ENCODE results near the gene TSACC. TPM values are rescaled to one million over a fixed set of nuclear protein-coding genes. Genes with fewer than 3 reads are reported as not detected.

TSACC gene
- total RNA-seq, 6 experiments from 2014 or later: 0.37 to 1.1 (median 0.99) TPM; not detected in 2

GRCh38 chr1:156385534-156386031 is 47.3 kb downstream of the TSACC start:
- peak; percentile 39 to 72 (median 66) for ATAC-seq
- H3K36me3 ChIP-seq: no peaks in the 10 kb centered on the region
- H3K4me3 ChIP-seq: no peak overlapping the region
- no peaks in the 10 kb centered on the region for H3K27me3 ChIP-seq
- 5% methylated on average over 6 of the region's 9 CpGs for WGBS (ENCODE audit: insufficient coverage, low coverage, low lambda C conversion rate, missing lambda C conversion rate)
- H3K9me3 ChIP-seq: no peaks in the 10 kb centered on the region
- intact Hi-C loops (cut with DNase I): loop anchor here (5.0 to 10.0 kb wide), 3 partner anchors 57 to 229 kb away; partner anchors contain the start of gene HAPLN2 (in 1 of the 2)
- no peaks in the 10 kb centered on the region for H3K4me1 ChIP-seq
- DNase-seq: peak in 2 of 3 donors; percentile 48 to 64
- TF ChIP-seq, protein P1, sequence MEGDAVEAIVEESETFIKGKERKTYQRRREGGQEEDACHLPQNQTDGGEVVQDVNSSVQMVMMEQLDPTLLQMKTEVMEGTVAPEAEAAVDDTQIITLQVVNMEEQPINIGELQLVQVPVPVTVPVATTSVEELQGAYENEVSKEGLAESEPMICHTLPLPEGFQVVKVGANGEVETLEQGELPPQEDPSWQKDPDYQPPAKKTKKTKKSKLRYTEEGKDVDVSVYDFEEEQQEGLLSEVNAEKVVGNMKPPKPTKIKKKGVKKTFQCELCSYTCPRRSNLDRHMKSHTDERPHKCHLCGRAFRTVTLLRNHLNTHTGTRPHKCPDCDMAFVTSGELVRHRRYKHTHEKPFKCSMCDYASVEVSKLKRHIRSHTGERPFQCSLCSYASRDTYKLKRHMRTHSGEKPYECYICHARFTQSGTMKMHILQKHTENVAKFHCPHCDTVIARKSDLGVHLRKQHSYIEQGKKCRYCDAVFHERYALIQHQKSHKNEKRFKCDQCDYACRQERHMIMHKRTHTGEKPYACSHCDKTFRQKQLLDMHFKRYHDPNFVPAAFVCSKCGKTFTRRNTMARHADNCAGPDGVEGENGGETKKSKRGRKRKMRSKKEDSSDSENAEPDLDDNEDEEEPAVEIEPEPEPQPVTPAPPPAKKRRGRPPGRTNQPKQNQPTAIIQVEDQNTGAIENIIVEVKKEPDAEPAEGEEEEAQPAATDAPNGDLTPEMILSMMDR (IDR thresholded peaks at IDR 0.05): peak; percentile 77 to 93 (median 84)
- TF ChIP-seq POLR2A (IDR thresholded peaks at IDR 0.05): no peak
- no peak overlapping the region for H3K27ac ChIP-seq

DNA sequence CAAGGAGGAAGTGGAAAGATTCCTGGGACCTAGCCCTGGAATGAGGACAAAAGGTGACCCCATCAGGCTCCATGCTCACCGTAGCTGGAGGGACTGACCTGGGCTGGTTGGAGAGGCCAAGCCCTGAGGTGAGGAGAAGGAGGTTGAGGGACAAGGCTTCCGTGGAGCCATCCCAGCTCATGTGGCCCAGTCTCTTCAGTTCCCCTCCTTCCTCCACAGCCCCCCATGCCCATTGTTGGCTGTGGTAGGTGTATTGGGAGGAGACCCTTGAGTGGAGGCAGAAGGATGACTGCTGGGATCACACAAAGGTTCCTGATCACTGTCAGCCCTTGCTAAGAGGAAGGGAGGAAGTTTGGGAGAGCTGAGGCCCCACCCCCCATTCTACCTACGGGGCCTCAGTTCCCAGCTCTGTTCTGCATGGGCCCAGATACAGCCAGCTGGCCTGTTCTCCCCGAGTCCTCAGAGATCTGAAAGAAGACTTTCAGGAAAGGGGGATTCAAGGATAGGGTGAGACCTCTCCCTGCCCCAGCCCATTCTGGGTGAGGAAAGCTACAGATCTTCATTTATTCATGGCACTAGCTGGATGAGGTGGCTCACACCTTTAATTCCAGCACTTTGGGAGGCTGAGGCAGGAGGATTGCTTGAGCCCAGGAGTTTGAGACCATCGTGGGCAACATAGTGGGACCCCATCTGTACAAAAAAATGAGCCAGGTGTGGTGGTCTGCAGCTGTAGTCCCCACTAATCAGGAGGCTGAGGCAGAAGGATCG is 48.0 kb downstream of the TSACC start:
- Histone ChIP-seq H3K27me3 (no peaks in the 10 kb centered on the region), H3K36me3 (no peaks in the 10 kb centered on the region), H3K4me3 (no peak overlapping the region), H3K27ac (no peak overlapping the region), H3K9me3 (no peaks in the 10 kb centered on the region), H3K4me1 (no peaks in the 10 kb centered on the region)
- TF ChIP-seq POLR2A (IDR thresholded peaks at IDR 0.05): no peak
- TF ChIP-seq, protein P1 (IDR thresholded peaks at IDR 0.05): no peak
- intact Hi-C loops (cut with DNase I): loop anchor here (5.0 to 10.0 kb wide), 3 partner anchors 56 to 228 kb away; partner anchors contain the start of gene HAPLN2 (in 1 of the 2)
- ATAC-seq: no peak
- no peak for DNase-seq
- 100% methylated on average over 2 of the region's 6 CpGs for WGBS (ENCODE audit: insufficient coverage, low coverage, low lambda C conversion rate, missing lambda C conversion rate)

- WGBS (ENCODE audit: insufficient coverage, low coverage, low lambda C conversion rate, missing lambda C conversion rate): 70% methylated on average over 5 of the region's 8 CpGs
- Histone ChIP-seq H3K27me3 (no peaks in the 10 kb centered on the region), H3K4me1 (no peaks in the 10 kb centered on the region), H3K9me3 (no peaks in the 10 kb centered on the region), H3K27ac (no peak overlapping the region), H3K36me3 (no peaks in the 10 kb centered on the region), H3K4me3 (no peak overlapping the region)
- TF ChIP-seq, protein P1 (IDR thresholded peaks at IDR 0.05): no peak
- TF ChIP-seq POLR2A (IDR thresholded peaks at IDR 0.05): no peak
- intact Hi-C loops (cut with DNase I): loop anchor here (5.0 to 10.0 kb wide), 3 partner anchors 55 to 228 kb away; partner anchors contain the start of gene HAPLN2 (in 1 of the 2)
- DNase-seq (no peak), ATAC-seq (no peak)
Observed at GRCh38 chr1:156386949-156387869, 48.9 kb downstream of the TSACC start.

- DNase-seq (no peak), ATAC-seq (peak in 3 of 4 donors; percentile 23 to 29 (median 24))
- no peaks in the 10 kb centered on the region for H3K9me3 ChIP-seq
- no peak overlapping the region for H3K4me3 ChIP-seq
- 3% methylated on average over 6 of the region's 15 CpGs for WGBS (ENCODE audit: insufficient coverage, low coverage, low lambda C conversion rate, missing lambda C conversion rate)
- H3K27ac ChIP-seq: no peak overlapping the region
- H3K36me3 ChIP-seq: no peaks in the 10 kb centered on the region
- intact Hi-C loops (cut with DNase I): loop anchor here (5.0 to 10.0 kb wide), 3 partner anchors 54 to 227 kb away; partner anchors contain the start of gene HAPLN2 (in 1 of the 2)
- no peaks in the 10 kb centered on the region for H3K27me3 ChIP-seq
- no peak for TF ChIP-seq POLR2A (IDR thresholded peaks at IDR 0.05)
- TF ChIP-seq, protein P1 (IDR thresholded peaks at IDR 0.05): no peak
- no peaks in the 10 kb centered on the region for H3K4me1 ChIP-seq
Observed at GRCh38 chr1:156387870-156388173, 49.5 kb downstream of the TSACC start.
